ENCODE measurements around the gene COL20A1. TPM values are rescaled to one million over a fixed set of nuclear protein-coding genes. Genes with fewer than 3 reads are reported as not detected.

The COL20A1 gene
- total and polyA plus RNA-seq, 2 of the 13 experiments (the other 11 are each of a cell fraction or from before 2014, with no cell fraction given) = not detected

DNA sequence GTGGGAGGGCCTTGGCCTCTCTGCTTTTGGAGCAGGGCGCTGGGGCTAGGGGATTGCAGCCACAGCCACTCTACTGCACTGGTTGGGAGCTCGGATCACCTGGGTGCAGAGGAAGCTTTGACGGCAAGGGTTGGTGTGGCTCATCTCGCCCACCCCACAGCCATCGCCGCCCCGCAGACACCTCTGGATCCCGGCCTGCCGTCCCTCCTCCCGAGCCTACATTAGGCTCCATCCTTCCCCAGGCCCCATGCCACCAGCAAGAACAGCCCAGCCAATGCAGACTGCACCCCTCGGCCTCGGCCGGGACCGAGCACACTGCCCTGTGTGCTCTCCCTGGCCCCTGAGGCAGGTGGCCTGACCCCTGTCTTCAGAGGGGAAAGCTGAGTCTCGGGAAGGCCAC is 32.5 kb upstream of the COL20A1 start (continued):
- TF ChIP-seq, protein P1, sequence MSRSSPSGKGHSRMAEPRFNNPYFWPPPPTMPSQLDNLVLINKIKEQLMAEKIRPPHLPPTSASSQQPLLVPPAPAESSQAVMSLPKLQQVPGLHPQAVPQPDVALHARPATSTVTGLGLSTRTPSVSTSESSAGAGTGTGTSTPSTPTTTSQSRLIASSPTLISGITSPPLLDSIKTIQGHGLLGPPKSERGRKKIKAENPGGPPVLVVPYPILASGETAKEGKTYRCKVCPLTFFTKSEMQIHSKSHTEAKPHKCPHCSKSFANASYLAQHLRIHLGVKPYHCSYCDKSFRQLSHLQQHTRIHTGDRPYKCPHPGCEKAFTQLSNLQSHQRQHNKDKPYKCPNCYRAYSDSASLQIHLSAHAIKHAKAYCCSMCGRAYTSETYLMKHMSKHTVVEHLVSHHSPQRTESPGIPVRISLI (CRISPR knock-in tag; IDR thresholded peaks at IDR 0.05; ENCODE audit: borderline replicate concordance) = no peak
- TF ChIP-seq MTA1 (CRISPR knock-in tag; IDR thresholded peaks at IDR 0.05; ENCODE audit: borderline replicate concordance) = 0 out of 2 replicates have a peak, but pooled peaks have one; percentile 33
- TF ChIP-seq KLF13 (CRISPR knock-in tag; IDR thresholded peaks at IDR 0.05) = no peak
- TF ChIP-seq, protein P2, sequence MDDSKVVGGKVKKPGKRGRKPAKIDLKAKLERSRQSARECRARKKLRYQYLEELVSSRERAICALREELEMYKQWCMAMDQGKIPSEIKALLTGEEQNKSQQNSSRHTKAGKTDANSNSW (CRISPR knock-in tag; IDR thresholded peaks at IDR 0.05; ENCODE audit: borderline replicate concordance) = no peak
- TF ChIP-seq, protein P3, sequence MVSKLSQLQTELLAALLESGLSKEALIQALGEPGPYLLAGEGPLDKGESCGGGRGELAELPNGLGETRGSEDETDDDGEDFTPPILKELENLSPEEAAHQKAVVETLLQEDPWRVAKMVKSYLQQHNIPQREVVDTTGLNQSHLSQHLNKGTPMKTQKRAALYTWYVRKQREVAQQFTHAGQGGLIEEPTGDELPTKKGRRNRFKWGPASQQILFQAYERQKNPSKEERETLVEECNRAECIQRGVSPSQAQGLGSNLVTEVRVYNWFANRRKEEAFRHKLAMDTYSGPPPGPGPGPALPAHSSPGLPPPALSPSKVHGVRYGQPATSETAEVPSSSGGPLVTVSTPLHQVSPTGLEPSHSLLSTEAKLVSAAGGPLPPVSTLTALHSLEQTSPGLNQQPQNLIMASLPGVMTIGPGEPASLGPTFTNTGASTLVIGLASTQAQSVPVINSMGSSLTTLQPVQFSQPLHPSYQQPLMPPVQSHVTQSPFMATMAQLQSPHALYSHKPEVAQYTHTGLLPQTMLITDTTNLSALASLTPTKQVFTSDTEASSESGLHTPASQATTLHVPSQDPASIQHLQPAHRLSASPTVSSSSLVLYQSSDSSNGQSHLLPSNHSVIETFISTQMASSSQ (IDR thresholded peaks at IDR 0.05; ENCODE audit: low read depth) = no peak
- TF ChIP-seq, protein P3 (CRISPR knock-in tag; IDR thresholded peaks at IDR 0.05; ENCODE audit: borderline replicate concordance) = peak; percentile 40; the same call in 1 of the 2 replicates
- peak; percentile 71 for TF ChIP-seq DNMT1 (CRISPR knock-in tag; IDR thresholded peaks at IDR 0.05)
- peak; percentile 4; the same call in 1 of the 2 replicates for TF ChIP-seq MTF2 (CRISPR knock-in tag; IDR thresholded peaks at IDR 0.05; ENCODE audit: borderline replicate concordance)
- TF ChIP-seq, protein P4, sequence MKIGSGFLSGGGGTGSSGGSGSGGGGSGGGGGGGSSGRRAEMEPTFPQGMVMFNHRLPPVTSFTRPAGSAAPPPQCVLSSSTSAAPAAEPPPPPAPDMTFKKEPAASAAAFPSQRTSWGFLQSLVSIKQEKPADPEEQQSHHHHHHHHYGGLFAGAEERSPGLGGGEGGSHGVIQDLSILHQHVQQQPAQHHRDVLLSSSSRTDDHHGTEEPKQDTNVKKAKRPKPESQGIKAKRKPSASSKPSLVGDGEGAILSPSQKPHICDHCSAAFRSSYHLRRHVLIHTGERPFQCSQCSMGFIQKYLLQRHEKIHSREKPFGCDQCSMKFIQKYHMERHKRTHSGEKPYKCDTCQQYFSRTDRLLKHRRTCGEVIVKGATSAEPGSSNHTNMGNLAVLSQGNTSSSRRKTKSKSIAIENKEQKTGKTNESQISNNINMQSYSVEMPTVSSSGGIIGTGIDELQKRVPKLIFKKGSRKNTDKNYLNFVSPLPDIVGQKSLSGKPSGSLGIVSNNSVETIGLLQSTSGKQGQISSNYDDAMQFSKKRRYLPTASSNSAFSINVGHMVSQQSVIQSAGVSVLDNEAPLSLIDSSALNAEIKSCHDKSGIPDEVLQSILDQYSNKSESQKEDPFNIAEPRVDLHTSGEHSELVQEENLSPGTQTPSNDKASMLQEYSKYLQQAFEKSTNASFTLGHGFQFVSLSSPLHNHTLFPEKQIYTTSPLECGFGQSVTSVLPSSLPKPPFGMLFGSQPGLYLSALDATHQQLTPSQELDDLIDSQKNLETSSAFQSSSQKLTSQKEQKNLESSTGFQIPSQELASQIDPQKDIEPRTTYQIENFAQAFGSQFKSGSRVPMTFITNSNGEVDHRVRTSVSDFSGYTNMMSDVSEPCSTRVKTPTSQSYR (CRISPR knock-in tag; IDR thresholded peaks at IDR 0.05; ENCODE audit: borderline replicate concordance) = no peak
- TF ChIP-seq REPIN1 (CRISPR knock-in tag; IDR thresholded peaks at IDR 0.05; ENCODE audit: borderline replicate concordance, low read depth) = no peak
- no peak for TF ChIP-seq ISL2 (CRISPR knock-in tag; IDR thresholded peaks at IDR 0.05)
- TF ChIP-seq, protein P5, sequence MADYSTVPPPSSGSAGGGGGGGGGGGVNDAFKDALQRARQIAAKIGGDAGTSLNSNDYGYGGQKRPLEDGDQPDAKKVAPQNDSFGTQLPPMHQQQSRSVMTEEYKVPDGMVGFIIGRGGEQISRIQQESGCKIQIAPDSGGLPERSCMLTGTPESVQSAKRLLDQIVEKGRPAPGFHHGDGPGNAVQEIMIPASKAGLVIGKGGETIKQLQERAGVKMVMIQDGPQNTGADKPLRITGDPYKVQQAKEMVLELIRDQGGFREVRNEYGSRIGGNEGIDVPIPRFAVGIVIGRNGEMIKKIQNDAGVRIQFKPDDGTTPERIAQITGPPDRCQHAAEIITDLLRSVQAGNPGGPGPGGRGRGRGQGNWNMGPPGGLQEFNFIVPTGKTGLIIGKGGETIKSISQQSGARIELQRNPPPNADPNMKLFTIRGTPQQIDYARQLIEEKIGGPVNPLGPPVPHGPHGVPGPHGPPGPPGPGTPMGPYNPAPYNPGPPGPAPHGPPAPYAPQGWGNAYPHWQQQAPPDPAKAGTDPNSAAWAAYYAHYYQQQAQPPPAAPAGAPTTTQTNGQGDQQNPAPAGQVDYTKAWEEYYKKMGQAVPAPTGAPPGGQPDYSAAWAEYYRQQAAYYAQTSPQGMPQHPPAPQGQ (CRISPR knock-in tag; IDR thresholded peaks at IDR 0.05; ENCODE audit: borderline replicate concordance) = no peak
- TF ChIP-seq, protein P6, sequence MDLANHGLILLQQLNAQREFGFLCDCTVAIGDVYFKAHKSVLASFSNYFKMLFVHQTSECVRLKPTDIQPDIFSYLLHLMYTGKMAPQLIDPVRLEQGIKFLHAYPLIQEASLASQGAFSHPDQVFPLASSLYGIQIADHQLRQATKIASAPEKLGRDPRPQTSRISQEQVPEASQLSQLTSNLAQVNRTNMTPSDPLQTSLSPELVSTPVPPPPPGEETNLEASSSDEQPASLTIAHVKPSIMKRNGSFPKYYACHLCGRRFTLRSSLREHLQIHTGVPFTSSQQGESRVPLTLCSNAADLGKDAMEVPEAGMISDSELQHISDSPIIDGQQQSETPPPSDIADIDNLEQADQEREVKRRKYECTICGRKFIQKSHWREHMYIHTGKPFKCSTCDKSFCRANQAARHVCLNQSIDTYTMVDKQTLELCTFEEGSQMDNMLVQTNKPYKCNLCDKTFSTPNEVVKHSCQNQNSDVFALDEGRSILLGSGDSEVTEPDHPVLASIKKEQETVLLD (CRISPR knock-in tag; IDR thresholded peaks at IDR 0.05; ENCODE audit: low read depth) = no peak
- no peak for TF ChIP-seq CHCHD3 (CRISPR knock-in tag; IDR thresholded peaks at IDR 0.05)
- no peak for TF ChIP-seq ATF7 (IDR thresholded peaks at IDR 0.05)
- TF ChIP-seq ATF7 (CRISPR knock-in tag; IDR thresholded peaks at IDR 0.05) = 0 out of 2 replicates have a peak, but pooled peaks have one; percentile 33
- TF ChIP-seq SOX6 (IDR thresholded peaks at IDR 0.05) = no peak
- TF ChIP-seq SOX6 (CRISPR knock-in tag; IDR thresholded peaks at IDR 0.05) = no peak
